Osteoblast (primary cell): ENCODE data around the gene NDUFA5. TPM values are rescaled to one million over a fixed set of nuclear protein-coding genes. Genes with fewer than 3 reads are reported as not detected.

Experiments
- DNase-seq: peaks from one replicate; pipeline ENCODE4 v3.0.0; 2011; ENCODE audit warnings: low spot score, mixed read lengths; ENCODE audit not compliant: insufficient read length; ENCODE audit errors: missing footprints
- H2AFZ ChIP-seq: 2 replicates; pipeline ENCODE4 v1.6.0; 2011; ENCODE audit warnings: mild to moderate bottlenecking, low read length
- H3K27ac ChIP-seq: 2 replicates; pipeline ENCODE4 v1.5.1; 2011; ENCODE audit warnings: mild to moderate bottlenecking, low read depth, low read length, moderate library complexity
- H3K27me3 ChIP-seq: 2 replicates; pipeline ENCODE4 v1.6.0; 2012; ENCODE audit warnings: mild to moderate bottlenecking, control low read depth, inconsistent platforms, low read length, moderate library complexity; ENCODE audit not compliant: insufficient read depth
- H3K36me3 ChIP-seq: 2 replicates; pipeline ENCODE4 v1.5.1; 2011; ENCODE audit warnings: mild to moderate bottlenecking, low read length, control low read depth, moderate library complexity; ENCODE audit not compliant: insufficient read depth
- H3K4me1 ChIP-seq: 2 replicates; pipeline ENCODE4 v1.5.1; 2011; ENCODE audit warnings: mild to moderate bottlenecking, low read length, control low read depth, moderate library complexity; ENCODE audit not compliant: insufficient read depth
- H3K4me2 ChIP-seq: 2 replicates; pipeline ENCODE4 v1.6.0; 2011; ENCODE audit warnings: mild to moderate bottlenecking, low read length; ENCODE audit not compliant: insufficient read depth
- H3K4me3 ChIP-seq: fragments of 200-600 bp; sonication (generic); 3 replicates; pipeline ENCODE4 v1.5.1; 2012; ENCODE audit warnings: mild to moderate bottlenecking, low read length, inconsistent platforms; ENCODE audit not compliant: insufficient read depth
- H3K79me2 ChIP-seq: 2 replicates; pipeline ENCODE4 v1.6.0; 2012; ENCODE audit warnings: mild to moderate bottlenecking, low read length, control low read depth, inconsistent platforms; ENCODE audit not compliant: insufficient read depth
- H3K9me3 ChIP-seq: 2 replicates; pipeline ENCODE4 v1.5.1; 2011; ENCODE audit warnings: low read depth, low read length, control low read depth
- H4K20me1 ChIP-seq: 2 replicates; pipeline ENCODE4 v1.6.0; 2012; ENCODE audit warnings: mild to moderate bottlenecking, low read length, control low read depth; ENCODE audit not compliant: insufficient read depth
- total RNA-seq: library from RNA; depleted of rRNA; stranded (reverse); fragments of >200 nt; gene quantifications from 2 replicates; pipeline ENCODE4 v1.2.3, GENCODE V29; 2012
- TF ChIP-seq, protein P1 (sequence below): IDR thresholded peaks from 2 replicates; pipeline ENCODE4 v1.5.1; 2011; ENCODE audit warnings: mild to moderate bottlenecking, low read depth, low read length, moderate library complexity; ENCODE audit errors: extremely low read depth

NDUFA5 gene
- total RNA-seq, 1 donor = 25.7 TPM

DNA sequence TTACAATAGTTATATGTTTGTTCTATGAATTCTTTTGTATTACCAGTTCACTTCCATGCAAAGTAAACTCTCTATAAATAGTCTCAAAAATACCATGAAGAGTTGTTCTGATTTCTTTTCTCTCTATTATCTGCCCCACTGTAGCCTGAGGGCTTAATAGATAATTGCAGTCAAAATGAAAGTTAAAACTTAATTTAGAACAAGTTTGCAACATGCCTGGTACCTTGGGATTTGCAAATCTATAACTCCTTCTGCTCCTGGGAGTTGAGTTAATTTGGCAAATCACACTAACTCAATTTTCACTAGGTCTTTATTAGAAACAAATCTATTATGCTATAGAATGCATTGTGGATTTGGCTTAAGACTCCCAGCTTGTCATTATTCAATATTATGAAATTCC is 21.8 kb upstream of the NDUFA5 start:
- H2AFZ ChIP-seq = no peak overlapping the region
- no peak overlapping the region for H3K27ac ChIP-seq
- no peaks in the 10 kb centered on the region for H3K4me1 ChIP-seq
- no peaks in the 10 kb centered on the region for H3K79me2 ChIP-seq
- TF ChIP-seq, protein P1, sequence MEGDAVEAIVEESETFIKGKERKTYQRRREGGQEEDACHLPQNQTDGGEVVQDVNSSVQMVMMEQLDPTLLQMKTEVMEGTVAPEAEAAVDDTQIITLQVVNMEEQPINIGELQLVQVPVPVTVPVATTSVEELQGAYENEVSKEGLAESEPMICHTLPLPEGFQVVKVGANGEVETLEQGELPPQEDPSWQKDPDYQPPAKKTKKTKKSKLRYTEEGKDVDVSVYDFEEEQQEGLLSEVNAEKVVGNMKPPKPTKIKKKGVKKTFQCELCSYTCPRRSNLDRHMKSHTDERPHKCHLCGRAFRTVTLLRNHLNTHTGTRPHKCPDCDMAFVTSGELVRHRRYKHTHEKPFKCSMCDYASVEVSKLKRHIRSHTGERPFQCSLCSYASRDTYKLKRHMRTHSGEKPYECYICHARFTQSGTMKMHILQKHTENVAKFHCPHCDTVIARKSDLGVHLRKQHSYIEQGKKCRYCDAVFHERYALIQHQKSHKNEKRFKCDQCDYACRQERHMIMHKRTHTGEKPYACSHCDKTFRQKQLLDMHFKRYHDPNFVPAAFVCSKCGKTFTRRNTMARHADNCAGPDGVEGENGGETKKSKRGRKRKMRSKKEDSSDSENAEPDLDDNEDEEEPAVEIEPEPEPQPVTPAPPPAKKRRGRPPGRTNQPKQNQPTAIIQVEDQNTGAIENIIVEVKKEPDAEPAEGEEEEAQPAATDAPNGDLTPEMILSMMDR = no peak
- H3K4me3 ChIP-seq = no peak overlapping the region
- H4K20me1 ChIP-seq = no peaks in the 10 kb centered on the region
- H3K27me3 ChIP-seq = no peaks in the 10 kb centered on the region
- no peaks in the 10 kb centered on the region for H3K36me3 ChIP-seq
- DNase-seq = no peak
- H3K9me3 ChIP-seq = no peaks in the 10 kb centered on the region
- no peak overlapping the region for H3K4me2 ChIP-seq

DNA sequence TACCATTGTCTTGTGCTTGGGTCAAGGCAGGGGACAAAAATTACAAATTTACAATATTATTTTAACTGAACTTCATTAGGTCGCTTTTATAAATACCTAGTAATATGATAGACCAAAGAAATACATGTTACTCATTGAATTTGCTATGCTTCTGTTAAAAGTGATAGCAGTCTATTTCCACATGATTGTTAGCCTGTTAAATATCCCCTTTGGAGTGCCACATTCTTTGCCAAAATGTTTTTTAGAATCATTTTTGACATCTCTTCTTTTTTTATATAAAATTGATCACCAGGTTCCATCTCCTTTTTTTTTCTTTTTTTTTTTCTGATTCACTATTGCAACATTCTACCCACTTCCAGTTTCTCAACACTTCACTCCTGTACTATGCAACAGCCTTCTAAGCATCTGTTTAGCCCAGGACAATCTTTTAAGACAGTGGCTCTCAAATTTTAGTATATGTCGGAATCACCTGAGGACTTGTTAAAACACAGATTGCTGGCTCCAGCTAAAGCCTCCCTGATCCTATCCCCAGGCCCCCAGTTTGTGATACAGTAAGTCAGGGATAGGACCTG is 16.4 kb upstream of the NDUFA5 start:
- H3K36me3 ChIP-seq = no peaks in the 10 kb centered on the region
- H3K9me3 ChIP-seq = no peaks in the 10 kb centered on the region
- H2AFZ ChIP-seq = no peak overlapping the region
- H4K20me1 ChIP-seq = no peaks in the 10 kb centered on the region
- H3K79me2 ChIP-seq = no peaks in the 10 kb centered on the region
- H3K4me1 ChIP-seq = no peaks in the 10 kb centered on the region
- no peak for DNase-seq
- no peak overlapping the region for H3K4me2 ChIP-seq
- H3K27me3 ChIP-seq = no peaks in the 10 kb centered on the region
- TF ChIP-seq, protein P1 = no peak
- H3K27ac ChIP-seq = no peak overlapping the region
- no peak overlapping the region for H3K4me3 ChIP-seq

DNA sequence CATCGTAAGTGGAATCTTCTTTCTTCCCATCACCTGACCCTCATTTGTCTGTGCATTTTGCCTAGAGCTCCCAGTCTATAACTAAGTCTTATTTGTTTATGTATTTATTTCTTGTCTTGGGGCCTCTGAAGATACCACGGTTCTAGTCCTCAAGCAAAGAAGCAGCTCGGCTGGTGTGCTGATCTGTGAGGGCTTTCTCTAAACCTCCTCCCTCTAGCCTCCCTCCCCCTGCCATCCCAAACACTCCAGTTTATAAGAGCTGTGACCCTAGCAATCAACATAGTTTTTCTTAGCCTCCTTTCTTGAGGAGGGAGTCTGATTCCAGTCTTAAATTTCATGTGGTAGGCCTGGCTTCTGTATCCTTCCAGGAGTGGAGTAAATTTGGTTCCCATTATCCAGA is 15.7 kb upstream of the NDUFA5 start:
- Histone ChIP-seq H3K4me3 (no peak overlapping the region), H3K79me2 (no peaks in the 10 kb centered on the region), H3K4me2 (no peak overlapping the region), H3K27me3 (no peaks in the 10 kb centered on the region), H3K27ac (no peak overlapping the region), H2AFZ (peak overlapping the region; percentile 0), H3K9me3 (no peaks in the 10 kb centered on the region), H3K36me3 (no peaks in the 10 kb centered on the region), H3K4me1 (no peaks in the 10 kb centered on the region), H4K20me1 (no peaks in the 10 kb centered on the region)
- TF ChIP-seq, protein P1 = no peak
- DNase-seq = no peak

DNA sequence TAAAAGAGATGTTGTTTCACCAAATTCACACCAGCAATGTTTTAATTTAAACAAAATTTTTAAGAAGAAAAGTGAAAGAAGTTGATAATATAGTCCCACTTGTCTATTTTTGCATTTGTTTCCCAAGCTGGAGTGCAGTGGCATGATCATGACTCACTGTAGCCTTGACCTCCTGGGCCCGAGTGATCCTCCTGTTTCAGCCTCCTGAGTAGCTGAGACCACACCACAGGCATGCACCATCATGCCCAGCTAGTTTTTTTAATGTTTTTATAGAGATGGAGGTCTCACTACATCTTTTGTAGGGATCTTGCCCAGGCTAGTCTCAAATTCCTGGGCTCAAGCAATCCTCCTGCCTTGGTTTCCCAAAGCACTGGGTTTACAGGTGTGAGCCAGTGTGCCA is 14.1 kb upstream of the NDUFA5 start:
- Histone ChIP-seq H3K4me2 (no peak overlapping the region), H4K20me1 (no peaks in the 10 kb centered on the region), H3K27me3 (no peaks in the 10 kb centered on the region), H2AFZ (no peak overlapping the region), H3K27ac (no peak overlapping the region), H3K4me1 (no peaks in the 10 kb centered on the region), H3K36me3 (no peaks in the 10 kb centered on the region), H3K79me2 (no peaks in the 10 kb centered on the region), H3K4me3 (no peak overlapping the region), H3K9me3 (no peaks in the 10 kb centered on the region)
- TF ChIP-seq, protein P1 = no peak
- DNase-seq = no peak
